GM18505 (cell line): Measurements from ENCODE around the gene GID8.
A peak's percentile ranks its signal among the peaks of the same experiment; 100 is the strongest.
"Not testable (repeated sequence)": the region's sequence is repeated elsewhere in the genome, so short reads cannot be mapped to it uniquely, and the experiment has no call there.

Source experiments
- ATAC-seq: cut with Tn5 transposase; IDR thresholded peaks from one replicate; pipeline ENCODE4 v1.9.1; 2021; ENCODE audit not compliant: unreplicated experiment
- POLR2A ChIP-seq: IDR thresholded peaks from 4 replicates; pipeline ENCODE4 v1.6.1; 2011; ENCODE audit warnings: borderline replicate concordance; ENCODE audit not compliant: insufficient read depth, insufficient read length; ENCODE audit errors: extremely low read depth

The GID8 gene

GRCh38 chr20:62921119-62921687 is 16.7 kb upstream of the GID8 start:
- no peak for ATAC-seq
- TF ChIP-seq POLR2A, result no peak

- ATAC-seq, result no peak
- no peak for TF ChIP-seq POLR2A
Measured at GRCh38 chr20:62922451-62922921, 15.5 kb upstream of the GID8 start.

- ATAC-seq, result not testable (repeated sequence)
Measured at GRCh38 chr20:62923059-62923668, 14.8 kb upstream of the GID8 start.

GRCh38 chr20:62923669-62924441 is 14.1 kb upstream of the GID8 start:
- TF ChIP-seq POLR2A, result no peak
- no peak for ATAC-seq

GRCh38 chr20:62924442-62925075 is 13.4 kb upstream of the GID8 start:
- ATAC-seq, result no peak
- no peak for TF ChIP-seq POLR2A

GRCh38 chr20:62925076-62925419 is 12.9 kb upstream of the GID8 start:
- no peak for ATAC-seq
- TF ChIP-seq POLR2A, result no peak

GRCh38 chr20:62925420-62926228 is 12.3 kb upstream of the GID8 start:
- TF ChIP-seq POLR2A, result no peak
- peak; percentile 12 for ATAC-seq

GRCh38 chr20:62926229-62927127 is 11.5 kb upstream of the GID8 start, which contains the start of gene DIDO1:
Gene DIDO1, minus strand, starts transcription at chr20:62926505.
- TF ChIP-seq POLR2A, result peak; percentile 78
- peak; percentile 72 for ATAC-seq

GRCh38 chr20:62927128-62927705 is 10.7 kb upstream of the GID8 start:
- ATAC-seq, result no peak
- TF ChIP-seq POLR2A, result no peak

- ATAC-seq, result no peak
- TF ChIP-seq POLR2A, result no peak
Measured at GRCh38 chr20:62928246-62928939, 9.6 kb upstream of the GID8 start.

GRCh38 chr20:62929051-62929538 is 8.9 kb upstream of the GID8 start:
- peak; percentile 36 for TF ChIP-seq POLR2A
- no peak for ATAC-seq
